ENCODE measurements around the gene TMEM205.
"Not testable (repeated sequence)": the region's sequence is repeated elsewhere in the genome, so short reads cannot be mapped to it uniquely, and the experiment has no call there.

The TMEM205 gene

DNA sequence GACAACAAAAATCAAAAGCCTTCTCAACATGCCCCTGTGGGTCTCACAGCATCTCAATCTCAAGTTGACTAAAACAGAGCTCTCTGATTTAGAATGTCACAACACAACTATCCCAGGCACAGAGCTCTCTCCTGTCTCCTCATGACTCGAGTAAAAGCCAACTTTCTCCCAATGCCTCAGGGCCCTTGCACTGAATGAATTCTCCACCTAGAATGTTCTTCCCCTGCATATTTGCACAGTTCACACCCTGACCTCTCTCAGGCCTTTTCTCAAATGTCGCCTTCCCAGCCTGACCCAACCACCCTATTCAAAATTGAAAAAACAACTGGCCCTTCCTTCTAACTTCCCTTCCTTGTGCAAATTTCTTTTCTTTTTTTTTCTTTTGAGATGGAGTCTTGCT lies 24.7 kb upstream of the TMEM205 start:
- DNase-seq = no peak

DNA sequence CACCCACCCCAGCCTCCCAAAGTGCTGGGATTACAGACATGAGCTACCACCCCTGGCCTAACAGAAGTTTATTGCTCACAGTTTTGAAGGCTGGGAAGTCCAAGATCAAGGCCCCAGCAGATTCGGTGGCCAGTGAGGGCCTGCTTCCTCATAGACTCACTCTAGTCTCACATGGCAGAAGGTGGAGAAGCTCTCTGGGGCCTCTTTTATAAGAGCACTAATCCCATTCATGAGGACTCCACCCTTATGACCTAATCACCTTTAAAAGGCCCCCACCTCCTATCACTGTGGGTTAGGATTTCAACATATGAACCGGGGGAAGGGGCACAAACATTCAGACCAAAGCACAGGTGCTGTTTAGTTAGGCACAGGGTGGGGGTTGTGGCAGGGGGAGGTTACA lies 21.5 kb upstream of the TMEM205 start:
- no peak for DNase-seq

DNA sequence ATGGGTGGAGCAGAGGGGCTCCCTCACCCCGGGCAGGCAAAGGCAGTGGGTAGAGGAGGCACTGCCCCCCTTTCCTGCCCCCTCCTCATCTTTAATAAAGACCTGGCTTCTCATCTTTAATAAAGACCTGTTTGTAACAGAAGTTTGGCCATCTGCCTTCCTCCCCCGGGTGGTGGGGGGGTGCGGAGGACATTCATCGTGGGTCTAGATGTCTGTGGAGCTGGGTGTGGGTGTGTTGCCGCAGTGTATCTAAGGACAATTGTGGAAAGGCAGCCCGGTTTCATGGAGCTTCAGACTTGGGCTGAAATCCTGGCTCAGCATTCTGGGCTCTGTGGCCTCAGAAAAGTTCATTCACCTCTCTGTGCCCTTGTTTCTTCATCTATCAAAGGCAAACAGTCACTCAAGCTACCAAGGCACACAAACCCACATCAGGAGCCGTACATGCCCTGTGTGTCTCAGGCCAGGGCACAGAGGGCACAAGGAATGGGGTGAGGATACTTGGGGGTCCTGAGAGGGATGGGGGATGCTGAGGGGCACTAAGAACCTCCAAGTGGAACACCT lies 19.6 kb upstream of the TMEM205 start:
- no peak for DNase-seq

DNA sequence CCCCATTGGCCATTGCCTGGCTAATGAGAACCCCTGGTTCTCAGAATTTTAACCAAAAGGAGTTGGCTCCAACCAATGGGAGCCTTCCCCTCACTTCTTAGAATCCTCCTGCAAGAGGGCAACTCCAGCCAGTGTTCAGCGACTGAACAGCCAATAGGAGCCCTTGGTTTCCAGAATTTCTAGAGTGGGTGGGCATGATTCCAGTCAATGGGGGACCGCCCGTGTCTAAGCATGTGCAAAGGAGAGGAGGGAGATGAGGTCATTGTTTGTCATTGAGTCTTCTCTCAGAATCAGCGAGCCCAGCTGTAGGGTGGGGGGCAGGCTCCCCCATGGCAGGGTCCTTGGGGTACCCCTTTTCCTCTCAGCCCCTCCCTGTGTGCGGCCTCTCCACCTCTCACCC lies 18.9 kb upstream of the TMEM205 start:
- no peak for DNase-seq

DNA sequence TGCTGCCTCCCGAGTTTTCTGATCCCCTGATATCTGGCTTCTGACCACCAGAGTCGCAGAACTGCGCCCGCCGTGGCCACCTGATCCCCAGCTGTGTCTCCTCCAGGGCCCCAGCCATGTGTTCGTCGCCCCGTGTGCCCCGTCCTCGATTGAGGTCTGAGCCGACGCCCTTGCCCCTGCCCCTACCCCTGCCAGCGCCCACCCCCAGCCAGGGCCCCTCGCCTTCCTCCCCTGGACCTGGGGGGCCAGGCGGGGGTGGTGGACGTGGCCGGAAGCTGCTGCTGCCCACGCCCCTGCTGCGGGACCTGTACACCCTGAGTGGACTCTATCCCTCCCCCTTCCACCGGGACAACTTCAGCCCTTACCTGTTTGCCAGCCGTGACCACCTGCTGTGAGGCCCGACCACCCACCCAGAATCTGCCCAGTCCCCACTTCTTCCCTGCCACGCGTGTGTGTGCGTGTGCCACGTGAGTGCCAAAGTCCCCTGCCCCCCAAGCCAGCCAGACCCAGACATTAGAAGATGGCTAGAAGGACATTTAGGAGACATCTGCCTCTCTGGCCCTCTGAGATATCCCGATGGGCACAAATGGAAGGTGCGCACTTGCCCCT lies 18.3 kb upstream of the TMEM205 start:
- DNase-seq = no peak

DNA sequence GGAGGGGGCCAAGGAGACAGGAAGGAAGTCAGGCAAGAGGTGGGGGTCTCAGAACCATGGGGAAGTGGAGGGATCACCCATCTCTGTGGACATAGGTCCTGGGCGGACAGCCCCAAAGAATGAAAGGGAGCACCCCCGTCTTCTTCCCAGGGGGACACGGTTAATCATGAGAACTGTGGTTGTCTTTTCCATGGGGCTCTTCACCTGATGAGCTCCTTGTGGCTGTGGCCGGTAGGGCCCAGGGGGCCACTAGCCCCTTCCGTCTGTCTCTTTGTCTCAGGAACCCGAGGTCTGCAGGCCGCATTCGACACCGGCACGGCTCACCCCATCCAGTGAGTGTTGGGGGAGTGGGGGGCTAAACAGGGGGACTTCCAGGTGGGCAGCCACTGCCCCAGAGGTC lies 17.8 kb upstream of the TMEM205 start:
- DNase-seq = no peak

DNA sequence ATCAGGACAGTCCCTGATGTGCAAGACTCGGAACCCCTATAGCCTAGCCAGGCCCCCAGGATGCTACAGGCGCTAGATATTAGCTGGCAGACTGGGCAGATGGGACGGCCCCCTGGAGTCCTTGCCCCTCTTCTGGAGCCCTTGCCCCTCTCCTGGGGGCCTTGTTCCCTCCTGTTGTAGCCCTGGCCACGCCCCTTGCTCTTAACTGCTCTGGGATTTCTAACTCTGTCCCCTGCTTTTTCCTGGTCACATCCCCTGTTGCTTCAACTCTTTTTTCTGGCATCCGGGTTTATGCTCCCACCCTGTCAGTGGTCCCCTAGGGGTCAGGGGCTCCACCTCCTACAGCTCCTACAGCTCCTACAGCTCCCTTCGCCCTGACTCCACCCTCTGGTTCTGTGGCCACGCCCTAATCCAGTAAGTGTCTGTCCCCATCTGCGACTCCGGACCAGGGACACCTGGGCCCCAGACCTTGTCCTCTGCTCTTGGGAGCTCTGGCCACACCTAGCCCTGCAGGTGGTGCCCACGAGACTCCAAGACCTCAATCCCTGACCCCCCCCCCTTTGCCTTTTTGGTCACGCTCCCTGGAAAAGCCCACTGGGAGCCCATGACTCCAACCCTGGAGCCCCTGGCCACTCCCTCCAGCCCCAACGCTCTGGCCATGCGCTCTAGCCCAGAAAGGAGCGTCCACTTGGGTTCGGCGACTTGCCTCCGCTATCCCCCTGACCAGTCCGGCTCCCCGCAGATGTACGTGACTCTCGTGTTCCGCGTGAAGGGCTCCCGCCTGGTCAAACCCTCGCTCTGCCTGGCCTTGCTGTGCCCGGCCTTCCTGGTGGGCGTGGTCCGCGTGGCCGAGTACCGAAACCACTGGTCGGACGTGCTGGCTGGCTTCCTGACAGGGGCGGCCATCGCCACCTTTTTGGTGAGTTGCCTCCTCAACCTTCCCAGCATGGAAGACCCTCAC lies 16.0 kb upstream of the TMEM205 start:
- no peak for DNase-seq

DNA sequence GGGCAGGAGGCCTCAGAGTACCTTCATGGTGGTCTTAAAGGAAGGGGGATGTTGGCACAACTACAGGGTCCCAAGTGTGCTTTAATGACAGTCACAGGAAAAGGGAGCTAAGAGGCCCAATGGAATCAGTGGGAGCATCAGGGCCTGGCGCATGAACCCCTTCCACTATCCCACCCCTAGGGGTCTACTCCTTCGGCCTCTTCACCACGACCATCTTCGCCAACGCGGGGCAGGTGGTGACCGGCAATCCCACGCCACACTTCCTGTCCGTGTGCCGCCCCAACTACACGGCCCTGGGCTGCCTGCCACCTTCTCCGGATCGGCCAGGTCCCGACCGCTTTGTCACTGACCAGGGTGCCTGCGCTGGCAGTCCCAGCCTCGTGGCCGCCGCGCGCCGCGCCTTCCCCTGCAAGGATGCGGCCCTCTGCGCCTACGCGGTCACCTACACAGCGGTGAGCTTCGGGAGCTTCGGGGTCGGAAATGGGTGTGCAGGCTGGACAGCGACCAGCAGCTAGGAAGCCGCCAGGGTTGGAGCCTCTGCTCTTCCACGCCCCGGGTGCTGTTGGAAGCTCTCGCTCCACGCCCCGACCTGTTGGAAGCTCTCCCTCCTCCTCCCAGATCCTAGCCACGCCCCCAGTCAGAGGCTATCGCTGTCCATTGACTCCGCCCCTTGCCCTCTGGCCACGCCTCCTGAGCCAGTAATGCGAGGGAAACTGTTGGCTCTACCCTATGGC lies 15.1 kb upstream of the TMEM205 start:
- DNase-seq = peak; percentile 53

DNA sequence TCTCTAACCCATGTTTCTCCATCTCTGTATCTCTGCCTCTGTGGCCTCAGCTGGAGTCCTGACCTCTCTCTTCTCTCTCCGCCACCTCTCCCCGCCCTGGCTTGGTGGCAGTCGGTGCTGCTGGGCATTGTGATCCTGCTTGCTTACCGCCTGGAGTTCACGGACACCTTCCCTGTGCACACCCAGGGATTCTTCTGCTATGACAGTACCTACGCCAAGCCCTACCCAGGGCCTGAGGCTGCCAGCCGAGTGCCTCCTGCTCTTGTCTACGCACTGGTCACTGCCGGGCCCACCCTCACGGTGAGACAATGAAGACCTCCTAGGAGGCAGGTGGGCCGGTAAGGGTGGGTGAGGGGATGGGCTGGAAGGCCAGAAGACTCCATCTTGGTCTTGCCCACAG lies 13.4 kb upstream of the TMEM205 start:
- no peak for DNase-seq

DNA sequence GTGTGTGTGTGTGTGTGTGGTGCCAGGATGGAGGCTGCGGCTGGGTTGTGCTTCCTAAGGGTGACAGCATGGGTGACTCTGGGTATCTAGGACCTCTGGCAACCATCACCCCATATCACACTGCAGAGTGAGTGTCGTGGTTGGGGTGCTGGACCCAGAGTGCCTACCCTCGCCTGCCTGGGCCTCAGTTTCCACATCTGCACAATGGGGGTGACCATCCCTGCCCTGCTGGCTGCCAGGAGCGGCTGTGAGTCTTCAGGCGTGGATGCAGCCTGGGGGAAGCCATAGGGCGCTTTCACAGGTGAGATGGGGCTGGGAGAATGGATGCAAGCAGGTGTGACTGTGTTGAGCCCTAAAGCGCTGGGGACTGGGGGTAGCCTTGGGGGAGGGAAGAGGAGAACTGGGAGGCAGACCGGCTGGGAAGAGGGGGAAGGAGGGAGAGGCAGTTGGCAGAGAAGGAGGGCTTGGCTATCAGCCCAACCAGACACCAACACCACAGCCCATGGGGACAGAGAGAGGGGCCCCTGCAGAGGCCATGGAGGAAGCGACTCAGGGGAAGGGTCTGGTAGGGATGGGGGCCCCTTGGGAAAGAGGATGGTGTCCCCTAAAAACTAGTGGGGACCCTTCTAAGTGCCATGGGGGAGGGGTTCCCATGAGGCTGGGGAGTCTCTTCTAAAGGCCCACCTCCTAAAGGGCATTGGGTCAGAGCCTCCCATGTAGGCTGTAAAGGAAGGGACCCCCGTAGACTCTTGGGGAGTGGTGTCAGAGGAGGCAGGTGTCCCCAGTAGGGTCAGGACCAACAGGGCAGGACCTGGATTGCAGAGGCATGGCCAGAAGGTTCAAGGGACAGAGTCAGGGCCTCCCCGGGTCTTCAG lies 10.8 kb upstream of the TMEM205 start:
- no peak for DNase-seq

DNA sequence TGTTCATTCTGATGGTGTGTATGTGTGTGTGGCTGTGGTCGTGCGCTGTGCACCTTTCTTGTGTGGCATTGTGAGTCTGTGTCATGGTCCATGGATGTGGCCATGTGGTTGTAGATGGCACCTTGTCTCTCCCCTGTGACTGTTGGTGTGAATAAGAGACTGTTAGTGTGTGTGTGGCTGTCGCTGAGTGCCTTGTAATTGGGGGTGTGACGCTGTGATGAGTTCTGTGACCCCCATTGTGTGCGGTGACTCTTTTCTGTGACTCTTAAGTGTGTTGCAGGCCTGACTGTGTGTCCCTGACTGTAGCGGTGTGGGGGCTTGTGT lies 10.0 kb upstream of the TMEM205 start:
- no peak for DNase-seq

DNA sequence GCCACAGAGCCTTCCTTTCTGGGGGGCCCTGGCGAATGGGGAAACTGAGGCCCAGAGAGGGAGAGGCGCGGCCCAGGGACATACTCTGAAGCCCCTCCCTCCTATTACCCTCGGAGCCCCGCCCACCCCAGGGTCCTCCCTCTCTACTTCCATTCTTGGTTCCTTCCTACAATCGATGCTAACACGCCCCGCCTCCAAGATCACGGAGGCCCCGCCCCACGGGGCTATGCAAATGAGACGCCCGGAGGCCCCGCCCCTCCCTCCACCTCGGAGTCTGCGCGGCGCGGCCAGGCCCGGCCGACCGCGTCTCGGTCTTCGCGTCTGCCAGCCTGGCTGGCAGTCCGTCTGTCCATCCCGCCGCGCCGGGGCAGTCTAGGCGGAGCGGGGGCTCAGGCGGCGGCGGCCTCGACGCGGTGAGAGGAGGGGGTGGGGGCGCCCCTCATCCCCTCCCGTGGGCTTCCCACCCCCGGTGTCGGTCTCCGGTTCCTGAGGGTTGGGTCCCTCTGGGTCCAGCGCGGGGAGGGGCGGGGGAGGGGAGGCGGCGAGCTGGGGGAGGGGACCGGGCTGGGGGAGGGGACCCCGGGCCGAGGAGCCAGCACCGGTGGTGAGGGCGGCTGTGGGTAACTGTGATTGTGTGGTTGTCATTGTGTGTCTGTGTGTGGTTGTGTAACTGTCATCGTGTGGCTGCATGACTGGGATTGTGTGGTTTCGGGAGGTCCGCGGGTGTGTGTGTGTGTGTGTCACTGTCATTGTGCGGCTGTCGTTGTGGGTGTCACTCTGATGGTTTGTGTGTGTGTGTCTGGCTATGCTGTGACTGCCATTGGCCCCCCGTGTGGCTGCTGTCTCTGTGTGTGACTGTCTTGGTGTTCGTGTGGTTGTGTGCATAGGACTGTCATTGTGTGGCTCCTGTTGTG lies 9.3 kb upstream of the TMEM205 start, which contains the start of gene PLPPR2:
TSS of gene PLPPR2 (plus strand) at position 273 of the 914 bp plus-strand sequence. CDS start 2,242 bp downstream, outside the sequence.
- peak; percentile 90 for DNase-seq

DNA sequence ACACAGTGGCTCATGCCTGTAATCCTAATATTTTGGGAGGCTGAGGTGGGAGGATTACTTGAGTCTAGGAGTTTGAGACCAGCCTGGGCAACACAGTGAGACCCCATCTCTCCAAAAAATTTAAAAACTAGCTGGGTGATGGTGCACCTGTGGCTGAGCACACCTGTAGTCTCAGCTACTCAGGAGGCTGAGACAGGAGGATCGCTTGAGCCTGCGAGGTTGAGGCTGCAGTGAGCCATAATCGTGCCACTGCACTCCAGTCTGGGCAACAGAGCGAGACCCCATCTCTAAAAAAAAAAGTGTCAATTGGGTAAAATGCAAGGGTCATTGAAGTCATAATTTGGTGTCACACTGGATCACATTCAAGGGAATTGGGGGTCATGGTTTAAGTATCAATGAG lies 8.0 kb upstream of the TMEM205 start:
- DNase-seq = not testable (repeated sequence)

DNA sequence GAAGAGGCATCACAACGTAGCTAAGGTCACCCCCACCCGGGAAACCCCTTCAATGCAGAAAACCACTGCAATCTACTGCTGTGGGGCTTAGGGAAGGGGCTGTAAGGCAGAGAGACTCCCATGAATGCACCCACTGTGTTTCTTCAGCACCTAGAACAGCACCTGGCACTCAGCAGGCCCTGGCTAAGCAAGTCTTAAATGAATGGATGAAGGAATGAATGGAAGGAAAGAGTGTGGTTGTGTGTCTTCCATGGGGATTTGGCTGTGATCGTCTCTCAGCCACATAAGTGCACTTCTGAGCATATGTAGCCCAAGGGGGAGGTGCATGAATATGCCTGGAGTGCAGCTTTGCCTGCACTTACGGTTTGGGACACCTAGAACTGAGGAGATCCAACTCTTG lies 3.1 kb upstream of the TMEM205 start:
- DNase-seq = no peak

DNA sequence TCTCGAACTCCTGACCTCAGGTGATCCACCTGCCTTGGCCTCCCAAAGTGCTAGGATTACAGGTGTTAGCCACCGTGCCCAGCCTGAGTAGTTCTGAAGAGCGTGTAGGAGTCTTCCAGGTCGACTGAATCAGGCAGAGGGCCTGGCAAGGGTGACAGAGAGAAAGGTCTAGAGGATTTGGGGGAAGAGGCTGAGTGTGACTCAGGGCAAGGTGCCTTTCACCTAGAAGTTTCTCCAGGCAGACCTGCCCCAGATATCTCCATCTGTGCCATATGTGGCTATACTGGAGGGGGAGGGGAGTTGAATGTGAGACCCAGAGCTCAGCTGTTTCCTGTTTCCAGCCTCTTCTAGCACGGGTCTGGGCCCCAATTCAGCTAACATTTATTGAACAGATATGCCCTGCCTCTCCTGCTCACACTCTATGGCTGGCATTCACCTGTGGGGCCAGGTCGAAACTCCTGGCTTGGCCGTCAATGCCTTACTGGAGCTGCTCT lies 1.5 kb upstream of the TMEM205 start:
- no peak for DNase-seq

DNA sequence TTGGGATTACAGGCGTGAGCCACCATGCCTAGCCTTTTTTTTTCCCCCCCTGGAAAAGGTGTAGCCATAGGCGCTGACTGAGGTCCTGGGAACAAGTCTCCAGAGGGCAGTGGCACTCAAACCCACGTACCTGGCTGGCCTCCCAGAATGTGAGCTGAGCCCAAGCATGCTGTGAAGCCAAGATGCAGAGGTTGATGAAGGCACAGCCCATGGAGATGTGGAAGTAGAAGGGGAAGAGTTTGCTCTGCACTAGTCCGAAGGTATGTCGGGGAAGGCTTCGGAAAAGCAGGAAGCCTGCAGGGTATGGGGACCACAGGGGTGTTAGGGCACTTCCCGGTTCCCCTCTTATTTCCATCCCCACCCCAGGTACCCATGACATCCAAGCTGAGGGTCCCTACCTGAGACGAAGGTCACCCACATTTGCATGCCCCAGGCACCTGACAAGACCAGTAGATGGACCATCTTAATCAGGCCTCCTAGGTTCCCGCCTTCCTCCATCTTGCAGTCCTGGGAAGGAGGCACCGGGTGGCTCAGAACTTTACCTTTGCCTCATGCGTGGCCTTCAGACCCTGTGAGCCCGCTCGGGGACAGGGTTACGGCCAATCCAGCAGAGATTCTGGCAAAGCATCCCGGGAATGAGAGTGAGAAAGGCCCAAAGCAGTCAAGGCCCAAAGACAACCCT lies 805 bp downstream of the TMEM205 start:
- DNase-seq = no peak

DNA sequence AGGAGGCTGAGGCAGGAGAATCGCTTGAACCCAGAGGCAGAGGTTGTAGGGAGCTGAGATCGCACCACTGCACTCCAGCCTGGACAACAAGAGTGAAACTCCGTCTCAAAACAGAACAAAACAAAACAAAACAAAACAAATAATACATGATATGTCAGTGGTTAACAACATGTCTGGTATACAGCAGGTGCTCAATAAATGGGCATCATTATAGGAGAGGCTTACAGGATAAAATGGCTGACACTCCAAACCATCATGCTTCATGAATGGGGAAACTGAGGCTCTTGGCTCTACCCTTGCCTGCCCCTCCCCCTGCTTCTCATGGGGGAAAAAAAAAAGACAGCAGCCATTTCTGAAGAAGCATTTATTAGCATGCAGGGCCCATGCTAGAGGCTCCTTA lies 3.6 kb downstream of the TMEM205 start:
- DNase-seq = no peak

DNA sequence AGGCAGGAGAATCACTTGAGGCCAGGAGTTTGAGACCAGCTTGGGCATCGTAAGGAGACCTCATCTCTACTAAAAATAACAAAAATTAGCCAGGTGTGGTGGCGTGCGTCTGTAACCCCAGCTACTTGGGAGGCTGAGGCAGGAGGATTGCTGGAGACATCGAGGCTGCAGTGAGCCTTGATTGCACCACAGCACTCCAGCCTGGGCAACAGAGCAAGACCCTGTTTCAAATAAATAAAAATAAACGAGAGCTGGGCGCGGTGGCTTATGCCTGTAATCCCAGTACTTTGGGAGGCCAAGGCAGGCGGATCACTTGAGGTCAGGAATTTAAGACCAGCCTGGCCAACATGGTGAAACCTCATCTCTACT lies 6.0 kb downstream of the TMEM205 start:
- DNase-seq = not testable (repeated sequence)

DNA sequence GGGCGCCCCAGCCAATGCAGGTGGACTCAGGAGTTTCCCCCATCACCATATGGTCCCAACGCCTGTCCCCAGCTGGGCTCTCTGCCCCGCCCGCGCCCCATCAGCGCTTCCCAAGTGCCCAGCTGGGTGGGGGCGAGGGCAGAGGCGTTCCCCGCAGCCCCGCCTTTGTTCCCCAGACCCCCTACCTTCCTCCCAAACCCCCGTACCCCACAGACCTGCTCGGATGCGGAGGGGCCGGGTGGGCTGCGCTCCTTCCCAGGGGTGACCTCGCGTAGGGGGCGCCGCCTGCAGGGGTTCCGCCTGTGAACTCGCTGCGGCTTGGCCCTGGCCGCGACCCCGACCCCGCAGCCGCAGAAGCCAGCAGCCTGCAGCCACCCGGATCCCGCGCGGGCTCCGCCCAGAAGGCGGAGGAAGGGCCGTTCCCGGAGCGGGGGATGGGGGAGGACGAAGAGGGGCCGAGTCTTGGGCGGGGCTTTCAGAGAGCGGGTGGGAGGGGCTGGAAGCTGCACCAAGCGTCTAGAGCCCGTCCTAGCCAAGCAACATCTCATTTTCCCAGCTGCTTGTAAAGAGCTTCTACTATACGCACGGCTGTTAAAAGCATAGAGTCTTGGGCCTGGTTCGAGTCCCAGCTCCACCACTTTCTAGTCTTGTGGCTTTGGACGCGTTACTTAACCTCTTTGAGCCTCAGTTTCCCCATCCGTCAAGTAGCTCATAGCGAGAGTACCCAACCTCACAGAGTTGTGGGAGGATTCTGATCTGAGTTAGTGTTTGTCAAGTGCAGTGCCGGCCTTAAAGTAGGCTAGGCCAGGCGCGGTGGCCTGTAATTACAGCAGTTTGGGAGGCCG lies 6.6 kb downstream of the TMEM205 start, which contains the start of gene RAB3D:
TSS of gene RAB3D (minus strand) at position 404 of the 845 bp plus-strand sequence. CDS start 2,258 bp downstream, outside the sequence.
- DNase-seq = peak; percentile 93
